Parathyroid adenoma (tissue), 2 donors: ENCODE data around the gene GRIA1.

ENCODE experiments used
- H2AFZ ChIP-seq: fragments of 300-600 bp; sonication (generic); one replicate; pipeline ENCODE4 v1.7.0; 2017; ENCODE audit warnings: antibody characterized with exemption, mild to moderate bottlenecking
- H3K27ac ChIP-seq: fragments of 300-600 bp; sonication (generic); one replicate; pipeline ENCODE4 v1.7.0; 2017
- H3K27me3 ChIP-seq: fragments of 300-600 bp; sonication (generic); one replicate; pipeline ENCODE4 v1.7.0; 2017; ENCODE audit warnings: low read length; ENCODE audit not compliant: control insufficient read depth, insufficient read depth
- H3K36me3 ChIP-seq: fragments of 300-600 bp; sonication (generic); one replicate; pipeline ENCODE4 v1.7.0; 2017; ENCODE audit warnings: low read length; ENCODE audit not compliant: control insufficient read depth, insufficient read depth
- H3K4me1 ChIP-seq: fragments of 300-600 bp; sonication (generic); one replicate; pipeline ENCODE4 v1.7.0; 2017; ENCODE audit warnings: control low read depth
- H3K4me2 ChIP-seq: fragments of 300-600 bp; sonication (generic); one replicate; pipeline ENCODE4 v1.7.0; 2017; ENCODE audit warnings: low read length
- H3K4me3 ChIP-seq: fragments of 300-600 bp; sonication (generic); one replicate; pipeline ENCODE4 v1.7.0; 2017; ENCODE audit warnings: low read depth, low read length
- H3K79me2 ChIP-seq: fragments of 300-600 bp; sonication (generic); one replicate; pipeline ENCODE4 v1.7.0; 2017; ENCODE audit warnings: control low read depth
- H3K9ac ChIP-seq: fragments of 300-600 bp; sonication (generic); one replicate; pipeline ENCODE4 v1.7.0; 2017; ENCODE audit warnings: mild to moderate bottlenecking
- H3K9me3 ChIP-seq: fragments of 300-600 bp; sonication (generic); one replicate; pipeline ENCODE4 v1.7.0; 2017; ENCODE audit warnings: low read length; ENCODE audit not compliant: control insufficient read depth
- CTCF ChIP-seq: fragments of 300-600 bp; sonication (generic); IDR thresholded peaks from one replicate; pipeline ENCODE4 v1.7.0; 2017; ENCODE audit warnings: antibody characterized with exemption, mild to moderate bottlenecking
- donor health status: primary hyperparathyroidism.

Gene GRIA1

GRCh38 chr5:153613672-153614071 lies 123.2 kb downstream of the GRIA1 start:
- H3K4me1 ChIP-seq, result no peaks in the 10 kb centered on the region
- no peaks in the 10 kb centered on the region for H3K36me3 ChIP-seq
- no peak overlapping the region for H3K9ac ChIP-seq
- H3K79me2 ChIP-seq, result no peaks in the 10 kb centered on the region
- no peaks in the 10 kb centered on the region for H3K9me3 ChIP-seq
- H2AFZ ChIP-seq, result no peak overlapping the region
- H3K4me3 ChIP-seq, result no peak overlapping the region
- no peak overlapping the region for H3K27ac ChIP-seq
- no peak for TF ChIP-seq CTCF
- H3K4me2 ChIP-seq, result no peak overlapping the region
- H3K27me3 ChIP-seq, result no peaks in the 10 kb centered on the region

- Histone ChIP-seq H3K4me1 (no peaks in the 10 kb centered on the region), H3K36me3 (no peaks in the 10 kb centered on the region), H2AFZ (no peak overlapping the region), H3K27me3 (no peaks in the 10 kb centered on the region), H3K4me2 (no peak overlapping the region), H3K4me3 (no peak overlapping the region), H3K27ac (no peak overlapping the region), H3K79me2 (no peaks in the 10 kb centered on the region), H3K9me3 (no peaks in the 10 kb centered on the region), H3K9ac (no peak overlapping the region)
- no peak for TF ChIP-seq CTCF
Observed at GRCh38 chr5:153617190-153617589, 126.7 kb downstream of the GRIA1 start.

- H2AFZ ChIP-seq, result no peak overlapping the region
Observed at GRCh38 chr5:153618307-153618706, 127.8 kb downstream of the GRIA1 start.

GRCh38 chr5:153618867-153619266 lies 128.4 kb downstream of the GRIA1 start:
- no peak overlapping the region for H3K9ac ChIP-seq
- no peaks in the 10 kb centered on the region for H3K36me3 ChIP-seq
- no peak overlapping the region for H3K4me3 ChIP-seq
- H3K4me1 ChIP-seq, result no peaks in the 10 kb centered on the region
- H3K27ac ChIP-seq, result no peak overlapping the region
- H3K27me3 ChIP-seq, result no peaks in the 10 kb centered on the region
- no peak overlapping the region for H2AFZ ChIP-seq
- H3K79me2 ChIP-seq, result no peaks in the 10 kb centered on the region
- no peak for TF ChIP-seq CTCF
- H3K9me3 ChIP-seq, result no peaks in the 10 kb centered on the region
- H3K4me2 ChIP-seq, result no peak overlapping the region

More at GRCh38 chr5:153618307-153618706, 127.8 kb downstream of the GRIA1 start:
- no peak overlapping the region for H3K4me3 ChIP-seq
- no peak overlapping the region for H3K4me2 ChIP-seq
- TF ChIP-seq CTCF, result no peak
- no peaks in the 10 kb centered on the region for H3K9me3 ChIP-seq
- no peak overlapping the region for H3K27ac ChIP-seq
- no peaks in the 10 kb centered on the region for H3K36me3 ChIP-seq
- H3K27me3 ChIP-seq, result no peaks in the 10 kb centered on the region
- H3K9ac ChIP-seq, result no peak overlapping the region
- no peaks in the 10 kb centered on the region for H3K79me2 ChIP-seq
- H3K4me1 ChIP-seq, result no peaks in the 10 kb centered on the region

- Histone ChIP-seq H2AFZ (no peak overlapping the region), H3K27ac (no peak overlapping the region), H3K4me1 (no peaks in the 10 kb centered on the region), H3K79me2 (no peaks in the 10 kb centered on the region), H3K36me3 (no peaks in the 10 kb centered on the region), H3K27me3 (no peaks in the 10 kb centered on the region), H3K4me2 (no peak overlapping the region), H3K4me3 (no peak overlapping the region), H3K9ac (no peak overlapping the region), H3K9me3 (no peaks in the 10 kb centered on the region)
- TF ChIP-seq CTCF, result no peak
Observed at GRCh38 chr5:153619771-153620170, 129.3 kb downstream of the GRIA1 start.
